Activated CD4-positive, alpha-beta T cell treated with anti-CD3 and anti-CD28 coated beads, Interleukin-2, Interleukin-4, amounts not matched to agents 100 ng/mL and 50 ng/mL, durations not matched to agents 16 hours and 8 hours (primary cell): ENCODE results near the gene DUSP5.
"Not testable (repeated sequence)": the region's sequence is repeated elsewhere in the genome, so short reads cannot be mapped to it uniquely, and the experiment has no call there.

Source experiments
- DNase-seq: peaks from one replicate; pipeline ENCODE4 v3.0.0-alpha.2; 2020; ENCODE audit warnings: low spot score

Gene DUSP5, protein sequence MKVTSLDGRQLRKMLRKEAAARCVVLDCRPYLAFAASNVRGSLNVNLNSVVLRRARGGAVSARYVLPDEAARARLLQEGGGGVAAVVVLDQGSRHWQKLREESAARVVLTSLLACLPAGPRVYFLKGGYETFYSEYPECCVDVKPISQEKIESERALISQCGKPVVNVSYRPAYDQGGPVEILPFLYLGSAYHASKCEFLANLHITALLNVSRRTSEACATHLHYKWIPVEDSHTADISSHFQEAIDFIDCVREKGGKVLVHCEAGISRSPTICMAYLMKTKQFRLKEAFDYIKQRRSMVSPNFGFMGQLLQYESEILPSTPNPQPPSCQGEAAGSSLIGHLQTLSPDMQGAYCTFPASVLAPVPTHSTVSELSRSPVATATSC

DNA sequence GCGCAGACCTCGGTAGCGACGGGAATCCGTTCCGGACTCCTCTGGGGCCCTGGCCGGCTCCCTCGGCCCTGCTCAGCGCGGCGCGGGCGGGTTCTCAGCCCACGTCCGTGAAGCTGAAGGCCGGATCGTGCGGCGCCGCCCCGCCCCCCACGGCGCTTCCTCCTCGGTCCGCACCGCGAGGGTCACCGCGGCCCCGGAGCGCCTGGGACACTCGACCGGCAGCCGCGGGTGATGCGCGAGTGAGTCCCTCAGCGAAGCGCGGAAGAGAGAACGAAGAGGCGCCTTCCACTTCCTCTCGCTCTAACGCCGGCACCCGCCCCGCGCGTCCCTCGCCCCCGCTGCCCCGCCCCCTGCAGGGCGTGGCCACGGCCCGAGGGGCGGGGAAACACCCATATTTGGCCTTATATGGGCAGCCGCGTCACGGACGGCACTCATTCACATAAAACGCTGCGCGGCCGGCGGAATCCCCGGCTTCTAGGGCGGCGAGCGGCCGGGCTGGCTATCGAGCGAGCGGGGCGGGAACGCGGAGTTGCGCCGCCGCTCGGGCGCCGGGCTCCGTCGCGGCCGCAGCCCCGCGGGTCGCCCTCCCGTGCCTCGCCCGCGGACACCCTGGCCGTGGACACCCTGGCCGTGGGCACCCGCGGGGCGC is at the start of gene DUSP5:
Gene DUSP5, plus strand, starts transcription at position 470 of the 649 bp plus-strand sequence. CDS start 215 bp downstream, outside the sequence.
- peak; percentile 95 for DNase-seq

DNA sequence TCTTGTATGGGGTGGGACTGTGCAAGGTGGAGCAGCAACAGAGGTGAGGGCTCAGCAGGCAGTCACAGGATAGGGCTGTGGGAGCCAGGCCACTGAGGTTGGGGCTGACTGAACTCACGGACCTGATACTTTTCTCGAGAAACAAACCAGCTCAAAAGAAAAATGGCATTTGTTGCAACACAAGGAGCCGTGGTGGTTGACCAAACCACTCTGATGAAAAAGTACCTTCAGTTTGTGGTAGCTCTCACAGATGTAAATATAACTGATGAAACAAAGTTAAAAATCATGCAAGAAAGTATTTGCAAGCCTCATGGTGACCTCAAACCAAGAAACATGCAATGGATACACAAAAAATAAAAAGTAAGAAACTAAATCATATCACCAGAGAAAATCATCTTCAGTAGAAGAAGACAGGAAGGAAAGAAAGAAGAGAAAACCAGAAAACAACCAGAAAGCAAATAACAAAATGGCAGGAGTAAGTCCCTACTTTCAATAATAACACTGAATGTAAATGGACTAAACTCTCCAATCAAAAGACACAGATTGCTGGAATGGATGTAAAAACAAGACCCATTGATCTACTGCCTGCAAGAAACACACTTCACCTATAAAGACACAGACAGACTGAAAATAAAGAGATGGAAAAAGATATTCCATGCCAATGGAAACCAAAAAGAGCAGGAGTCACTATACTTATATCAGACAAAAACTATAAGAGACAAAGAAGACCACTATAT is 48.9 kb upstream of the DUSP5 start:
- peak; percentile 31 for DNase-seq

DNA sequence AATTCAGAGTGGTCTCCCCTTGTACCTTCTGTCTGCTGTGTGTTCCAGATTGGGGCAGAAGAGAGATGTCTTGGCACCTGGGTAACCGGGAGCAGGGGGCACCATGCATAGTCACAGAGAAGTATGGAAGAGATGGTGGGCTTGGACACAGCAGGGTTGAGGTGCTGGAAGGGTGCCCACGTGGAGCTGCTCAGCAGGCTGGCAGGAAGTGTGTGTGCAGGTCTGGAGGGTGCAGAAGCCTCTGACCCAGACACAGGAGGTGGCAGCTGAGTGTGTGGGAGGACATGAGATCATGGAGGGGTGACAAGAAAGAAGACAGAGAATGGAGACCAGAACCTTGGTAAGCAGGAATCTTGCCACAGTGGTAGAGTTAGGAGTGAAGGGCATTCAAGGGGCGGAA is 42.3 kb upstream of the DUSP5 start:
- peak; percentile 34 for DNase-seq

DNA sequence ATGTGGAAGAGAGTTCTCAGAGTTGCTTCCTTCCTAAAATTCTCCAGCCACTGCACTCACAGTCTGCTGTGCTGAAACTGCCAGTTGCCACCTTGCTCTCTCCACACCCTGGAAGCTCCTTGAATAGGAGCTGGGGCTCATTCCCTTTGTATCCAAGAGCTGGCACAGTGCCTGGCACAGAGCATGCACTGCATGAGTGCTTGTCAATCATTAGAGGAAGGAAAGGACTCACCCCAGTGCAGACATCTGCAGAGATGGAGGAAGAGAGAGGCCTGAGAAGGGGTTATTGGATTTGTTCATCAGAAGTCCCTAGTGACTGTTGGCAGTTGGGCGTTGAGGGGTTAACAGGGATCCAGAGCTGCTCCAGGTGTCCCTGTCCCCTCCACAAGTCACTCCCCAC is 41.7 kb upstream of the DUSP5 start:
- no peak for DNase-seq

DNA sequence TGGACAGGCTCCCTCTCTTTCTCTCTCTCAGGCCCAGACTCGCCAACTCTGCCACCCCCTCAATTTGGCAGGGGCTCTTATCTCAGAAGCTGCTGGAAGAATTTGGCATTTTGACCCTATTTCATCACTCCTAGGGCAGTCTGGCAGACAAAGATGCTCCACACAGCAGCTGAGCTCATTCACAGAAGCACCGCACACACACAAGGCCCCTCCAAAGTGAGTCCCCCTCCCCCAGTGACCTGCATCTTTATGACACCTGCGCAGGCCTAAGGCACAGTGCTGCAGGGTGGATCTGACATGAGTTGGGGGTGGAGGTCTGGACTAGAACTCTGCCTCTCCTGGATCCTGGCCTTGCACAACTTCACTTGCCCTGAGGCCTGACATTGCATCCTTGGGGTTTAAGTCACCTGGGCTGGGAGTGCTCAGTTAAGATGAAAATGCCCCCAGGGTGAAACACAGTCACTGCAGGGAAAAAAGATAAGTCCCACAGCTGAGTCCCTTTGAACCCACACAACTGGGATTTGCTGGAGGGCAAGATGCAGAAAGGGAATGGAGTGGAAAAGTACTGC is 41.1 kb upstream of the DUSP5 start:
- no peak for DNase-seq

DNA sequence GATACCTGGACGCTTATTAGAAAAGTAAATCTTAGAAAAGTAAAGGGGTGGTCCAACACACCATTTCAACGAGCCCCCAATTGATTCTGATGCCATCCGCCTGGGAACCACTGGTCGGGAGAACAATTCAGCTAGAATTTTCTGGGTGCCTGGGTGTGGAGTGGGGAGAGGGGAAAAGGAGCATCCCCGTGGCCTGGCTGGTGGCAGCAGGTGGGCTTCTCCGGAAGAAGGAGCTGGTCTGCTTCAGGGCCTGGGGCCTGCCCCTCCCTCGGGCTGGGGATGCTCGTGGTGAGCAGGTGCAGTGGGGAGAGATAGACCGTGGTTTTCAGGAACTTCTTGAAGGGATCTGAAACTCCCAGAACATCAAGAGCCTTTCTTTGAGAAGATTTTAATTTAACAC is 39.9 kb upstream of the DUSP5 start:
- DNase-seq, result no peak

DNA sequence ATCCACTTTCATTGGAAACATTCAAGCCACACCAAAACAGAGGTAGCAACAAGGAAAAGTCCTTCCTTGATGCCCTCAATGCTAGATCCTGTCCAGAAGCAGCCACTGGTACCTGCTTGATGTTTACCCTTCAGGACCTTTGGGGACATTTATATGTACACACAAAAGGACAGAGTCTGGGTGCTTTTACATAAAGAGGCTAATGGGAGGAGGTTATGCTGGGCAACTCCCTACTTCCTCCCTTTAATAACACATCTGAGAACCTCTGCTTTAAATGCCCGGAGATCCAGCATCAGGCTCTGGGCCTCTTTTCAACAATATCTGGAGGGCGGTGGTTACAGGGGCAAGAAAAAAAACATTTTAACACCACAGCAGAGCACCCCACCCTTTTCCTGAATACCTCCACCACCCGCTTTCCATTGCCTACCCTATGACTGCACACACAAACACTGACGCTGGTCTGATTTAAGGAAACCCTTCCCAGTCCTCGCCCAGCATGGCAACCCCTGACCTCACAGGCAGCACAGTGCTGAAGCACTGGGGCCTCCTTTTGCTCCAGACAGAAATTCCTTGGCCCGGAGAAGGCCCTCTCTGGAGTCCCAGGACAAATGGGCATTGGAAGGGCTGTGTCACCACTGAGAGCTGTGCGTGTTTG is 39.3 kb upstream of the DUSP5 start:
- DNase-seq, result no peak

DNA sequence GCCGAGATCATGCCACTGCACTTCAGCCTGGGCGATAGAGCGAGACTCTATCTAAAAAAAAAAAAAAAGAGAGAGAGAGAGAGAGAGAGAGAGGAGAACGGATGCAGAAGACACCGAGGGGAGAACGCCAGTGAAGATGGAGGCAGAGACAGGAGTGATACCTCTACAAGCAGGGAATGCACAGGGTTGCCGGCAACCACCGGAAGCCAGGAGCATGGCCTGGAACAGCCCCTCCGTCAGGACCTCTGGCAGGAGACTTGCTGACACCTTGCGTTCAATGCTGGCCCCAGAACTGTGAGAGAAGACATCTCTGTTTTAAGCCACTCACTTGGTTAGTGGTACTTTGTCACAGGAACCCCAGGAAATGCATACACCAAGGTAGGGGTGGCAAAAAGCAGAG is 38.1 kb upstream of the DUSP5 start:
- no peak for DNase-seq

DNA sequence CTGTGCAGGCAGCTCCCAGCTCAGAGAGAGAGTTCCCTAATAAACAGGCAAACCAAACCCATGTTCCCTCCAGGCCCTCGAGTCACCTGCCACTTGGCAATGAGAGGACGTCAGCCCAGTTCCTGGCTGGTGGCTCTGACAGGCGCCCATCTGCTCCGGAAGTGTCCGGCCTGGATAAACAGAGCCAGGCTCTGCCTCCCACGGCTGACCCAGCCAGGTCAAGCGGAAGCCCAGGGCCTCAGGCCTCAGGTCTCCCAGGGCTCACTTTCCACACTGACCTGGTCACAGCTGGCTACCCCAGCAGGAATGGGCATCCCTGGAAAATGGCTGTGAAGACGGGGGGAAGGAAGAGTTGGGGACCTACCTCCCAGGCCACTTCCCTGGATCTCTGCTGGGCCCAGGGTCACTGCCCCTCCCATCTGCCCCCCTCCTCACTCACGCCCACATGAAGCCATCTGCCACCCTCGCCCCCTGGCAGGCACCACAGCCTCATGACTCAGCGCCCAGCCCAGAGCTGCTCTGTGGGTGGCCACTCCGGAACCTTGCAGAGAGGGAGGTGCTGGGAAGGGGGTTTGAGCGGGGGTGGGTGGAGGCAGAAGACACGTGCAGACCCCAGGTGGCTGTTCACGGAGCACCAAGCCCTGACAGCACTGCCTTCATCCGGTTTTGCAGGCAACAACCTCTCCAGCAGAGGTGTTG is 37.4 kb upstream of the DUSP5 start:
- peak; percentile 6 for DNase-seq

DNA sequence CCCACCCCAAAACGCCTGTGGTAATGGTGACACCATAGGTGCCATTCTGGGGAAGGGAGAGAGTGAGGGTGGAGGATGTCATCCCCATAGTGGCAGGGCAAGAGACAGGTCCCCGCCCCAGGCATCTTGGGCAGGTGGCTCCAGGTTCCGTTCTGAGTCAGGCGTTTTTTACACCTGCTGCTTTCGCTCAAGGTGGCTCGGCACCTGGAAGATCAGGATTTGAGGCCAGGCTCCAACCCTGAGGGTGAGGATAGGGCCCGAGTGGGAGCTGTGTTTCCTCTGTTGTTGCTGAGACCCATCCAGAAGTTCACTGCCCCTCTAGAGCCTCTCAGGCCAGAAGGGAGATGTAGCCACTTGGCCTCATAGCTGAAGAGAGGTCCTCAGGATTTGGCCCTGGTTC is 36.6 kb upstream of the DUSP5 start:
- DNase-seq, result no peak

DNA sequence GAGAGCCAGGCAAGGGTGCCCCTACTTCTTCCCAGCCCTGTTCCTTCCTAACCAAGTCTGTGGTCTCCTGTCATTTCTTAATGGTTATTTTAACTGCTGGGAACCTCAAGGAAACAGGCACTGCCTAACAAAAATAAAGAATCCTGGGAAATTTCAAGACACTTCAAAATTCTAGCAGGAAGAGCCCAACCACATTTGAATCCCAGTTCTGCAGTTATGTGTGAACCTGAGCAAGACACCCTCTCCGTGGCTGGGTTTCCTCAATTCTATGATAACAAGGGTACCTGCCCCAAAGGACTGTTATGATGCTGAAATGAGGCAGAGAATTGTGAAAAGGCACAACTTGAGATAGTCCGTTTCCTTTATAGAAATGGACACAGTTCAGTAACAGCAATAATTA is 36.2 kb upstream of the DUSP5 start:
- DNase-seq, result no peak

DNA sequence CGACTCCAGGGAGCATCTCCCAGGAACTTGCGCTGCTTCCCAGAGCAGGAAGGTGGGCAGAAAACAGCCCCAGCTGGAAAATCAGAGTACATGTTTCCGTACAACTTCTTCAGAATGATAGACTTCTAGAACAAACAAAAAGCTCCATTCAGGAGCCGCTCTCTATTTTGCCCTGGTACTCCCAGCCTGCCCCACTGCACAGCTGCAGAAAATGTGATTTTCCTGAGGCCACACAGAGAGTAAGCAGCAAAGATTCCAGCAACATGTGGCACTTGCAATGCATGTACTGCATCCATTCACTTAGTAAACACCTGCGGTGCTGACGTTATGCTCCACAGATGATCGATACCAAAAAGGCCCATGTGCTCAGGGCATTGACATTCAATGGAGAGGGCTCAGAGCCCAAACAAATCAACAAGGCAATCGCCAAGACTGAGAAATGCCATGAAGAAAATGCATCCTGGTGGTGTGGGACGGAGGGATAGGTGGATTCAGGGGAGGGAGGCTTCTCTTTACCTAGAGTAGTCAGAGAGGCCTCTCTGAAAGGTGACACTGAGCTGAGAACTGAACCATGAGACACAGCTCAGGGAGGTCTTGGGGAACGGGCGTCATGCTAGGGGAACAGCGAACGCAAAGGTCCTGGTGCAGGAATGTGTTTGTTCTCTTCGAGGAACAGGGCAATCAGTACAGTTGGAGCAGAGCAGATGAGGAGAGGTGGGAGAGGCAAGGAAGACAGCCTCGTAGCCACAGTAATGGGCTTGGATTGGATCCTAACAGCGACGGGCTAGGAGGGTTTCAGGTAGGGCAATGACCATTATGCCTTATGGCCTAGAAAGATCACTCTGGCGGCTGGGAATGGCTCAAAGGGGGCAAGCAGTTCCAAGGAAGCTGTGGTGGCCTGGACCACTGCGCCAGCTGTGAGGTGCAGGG is 35.3 kb upstream of the DUSP5 start:
- DNase-seq, result no peak

DNA sequence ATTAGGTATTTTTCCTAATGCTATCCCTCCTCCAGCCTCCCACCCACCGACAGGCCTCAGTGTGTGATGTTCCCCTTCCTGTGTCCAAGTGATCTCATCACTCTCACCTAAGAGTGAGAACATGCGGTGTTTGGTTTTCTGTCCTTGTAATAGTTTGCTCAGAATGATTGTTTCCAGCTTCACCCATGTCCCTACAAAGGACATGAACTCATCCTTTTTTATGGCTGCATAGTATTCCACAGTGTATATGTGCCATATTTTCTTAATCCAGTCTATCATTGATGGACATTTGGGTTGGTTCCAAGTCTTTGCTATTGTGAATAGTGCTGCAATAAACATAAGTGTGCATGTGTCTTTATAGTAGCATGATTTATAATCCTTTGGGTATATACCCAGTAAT is 29.4 kb upstream of the DUSP5 start:
- DNase-seq, result not testable (repeated sequence)

DNA sequence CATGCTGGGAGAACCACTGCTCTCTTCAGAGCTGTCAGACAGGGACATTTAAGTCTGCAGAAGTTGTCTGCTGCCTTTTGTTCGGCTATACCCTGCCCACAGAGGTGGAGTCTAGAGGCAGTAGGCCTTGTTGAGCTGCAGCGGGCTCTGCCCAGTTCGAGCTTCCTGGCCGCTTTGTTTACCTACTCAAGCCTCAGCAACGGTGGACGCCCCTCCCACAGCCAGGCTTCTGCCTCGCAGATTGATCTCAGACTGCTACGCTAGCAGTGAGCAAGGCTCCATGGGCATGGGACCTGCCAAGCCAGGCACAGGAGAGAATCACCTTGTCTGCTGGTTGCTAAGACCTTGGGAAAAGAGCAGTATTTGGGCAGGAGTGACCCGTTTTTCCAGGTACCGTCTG is 27.2 kb upstream of the DUSP5 start:
- not testable (repeated sequence) for DNase-seq

DNA sequence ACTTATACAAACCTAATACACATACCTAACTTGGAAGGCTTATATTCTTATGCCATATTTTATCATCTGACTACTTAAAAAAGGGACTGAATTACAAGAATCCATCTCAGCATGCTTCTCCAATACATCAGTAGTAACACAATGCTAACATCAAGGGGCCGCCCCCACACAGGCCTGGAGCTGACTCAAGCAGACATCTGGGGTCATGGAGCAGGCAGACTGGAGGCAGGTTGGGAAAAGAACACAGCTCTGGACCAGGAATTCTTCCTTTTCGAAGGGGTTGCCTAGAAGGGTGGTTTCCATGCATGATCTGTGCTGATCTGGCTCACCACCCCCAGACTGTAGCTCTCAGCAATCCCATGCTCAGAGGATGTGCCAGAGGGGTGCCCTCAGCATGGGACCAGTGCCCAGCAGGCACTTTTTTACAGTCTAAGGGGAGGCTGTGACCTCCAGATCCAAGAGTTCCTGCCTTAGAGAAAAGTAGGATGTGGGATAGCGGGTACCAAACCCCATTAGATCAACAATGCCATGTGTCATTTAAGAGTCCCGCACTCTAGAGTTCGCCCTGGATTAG is 26.1 kb upstream of the DUSP5 start:
- no peak for DNase-seq

DNA sequence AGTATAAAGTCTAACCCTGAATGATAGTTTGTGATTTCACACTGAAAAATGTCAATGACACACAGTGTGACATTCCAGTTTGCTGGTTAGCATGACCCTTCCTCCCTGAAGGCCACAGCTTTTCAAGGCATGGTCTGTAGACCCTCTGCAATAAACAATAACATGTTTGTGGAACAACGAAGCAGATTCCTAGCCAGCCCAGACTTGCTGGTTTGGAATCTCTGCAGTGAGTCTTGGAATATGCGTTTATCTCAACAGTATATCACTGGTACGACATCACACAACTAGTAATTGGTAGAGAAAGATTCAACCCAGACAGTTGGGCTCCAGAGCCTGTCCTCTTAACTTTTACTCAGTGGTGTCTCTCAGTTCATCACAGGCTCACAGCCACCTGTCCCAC is 23.7 kb upstream of the DUSP5 start:
- no peak for DNase-seq

DNA sequence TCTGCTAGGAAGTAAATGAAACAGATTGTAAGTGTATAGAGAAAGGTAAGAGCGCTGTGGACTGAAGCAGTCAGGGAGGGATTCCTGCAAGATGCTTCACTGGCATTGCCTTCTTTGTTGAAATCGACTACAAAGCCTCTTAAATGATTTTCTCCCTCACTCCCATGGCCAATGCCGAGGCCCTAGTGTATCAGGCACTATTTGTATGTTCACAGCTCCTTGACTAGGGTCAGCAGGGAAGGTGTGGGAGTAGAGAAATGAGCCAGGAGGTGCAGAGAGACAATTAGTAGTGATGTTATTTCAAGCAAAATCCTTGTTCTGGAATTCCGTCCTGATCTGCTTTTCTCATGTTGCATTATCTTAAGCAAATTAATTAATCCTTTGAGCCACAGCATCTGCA is 22.9 kb upstream of the DUSP5 start:
- no peak for DNase-seq

DNA sequence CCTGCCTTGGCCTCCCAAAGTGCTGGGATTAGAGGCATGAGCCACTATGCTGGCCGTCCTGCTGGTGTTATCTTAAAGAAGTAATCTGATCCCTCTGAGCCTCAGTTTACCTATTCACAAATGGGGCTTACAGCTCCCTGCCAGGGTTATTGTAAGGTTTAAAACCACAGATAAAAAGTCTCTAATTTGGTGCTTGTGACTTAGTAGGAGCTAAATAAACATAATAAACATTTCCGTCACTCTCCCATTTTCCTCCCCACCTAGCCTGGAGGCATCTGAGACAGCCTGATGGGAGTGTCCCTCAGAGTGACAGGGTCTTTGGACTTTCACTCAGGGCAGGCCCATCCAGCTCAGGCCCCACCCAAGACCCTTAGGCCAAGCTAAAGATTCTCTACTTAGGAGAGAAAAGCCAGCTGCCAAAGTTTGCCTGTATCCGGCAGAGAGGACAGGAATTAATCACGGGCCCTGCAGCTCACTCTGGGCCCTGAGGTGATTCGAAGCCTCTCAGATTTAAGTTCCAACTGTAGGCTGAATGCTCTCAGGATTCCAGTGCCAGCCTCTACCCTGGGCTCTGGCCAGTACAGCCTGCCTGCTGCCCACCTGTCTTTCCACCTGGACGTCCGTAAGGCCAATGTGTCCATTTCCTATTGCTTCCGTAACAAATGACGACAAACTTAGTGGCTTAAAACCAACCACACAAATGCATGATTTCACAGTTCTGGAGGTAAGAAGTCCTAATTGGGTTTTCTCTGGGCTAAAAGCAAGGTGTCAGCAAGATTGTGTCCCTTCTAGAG is 21.8 kb upstream of the DUSP5 start:
- no peak for DNase-seq

DNA sequence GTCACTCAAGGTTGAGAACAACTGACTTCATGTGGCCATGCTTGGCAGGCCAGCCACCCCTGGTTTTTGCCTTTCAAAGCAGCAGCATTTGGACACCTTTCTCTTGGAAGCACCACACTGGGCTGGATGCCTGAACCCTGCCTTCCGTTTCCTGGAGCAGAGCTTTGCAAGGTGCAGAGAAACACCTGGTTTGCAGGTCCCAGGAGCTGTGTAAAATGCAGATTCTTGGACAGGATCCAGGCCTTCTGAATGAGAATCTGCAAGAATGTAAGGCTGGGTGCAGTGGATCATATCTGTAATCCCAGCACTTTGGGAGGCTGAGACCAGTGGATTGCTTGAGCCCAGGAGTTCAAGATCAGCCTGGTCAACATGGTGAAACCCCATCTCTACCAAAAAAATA is 18.0 kb upstream of the DUSP5 start:
- DNase-seq, result no peak
